Right hindlimb (tissue), 1 donor: ENCODE data around the gene HGFAC.
"Not testable (repeated sequence)": the region's sequence is repeated elsewhere in the genome, so short reads cannot be mapped to it uniquely, and the experiment has no call there.

Experiments used
- DNase-seq: peaks from one replicate; pipeline ENCODE4 v3.0.0-alpha.2; 2018

Gene HGFAC

GRCh38 chr4:3444351-3445110, 2.8 kb downstream of the HGFAC start:
- DNase-seq = no peak

DNA sequence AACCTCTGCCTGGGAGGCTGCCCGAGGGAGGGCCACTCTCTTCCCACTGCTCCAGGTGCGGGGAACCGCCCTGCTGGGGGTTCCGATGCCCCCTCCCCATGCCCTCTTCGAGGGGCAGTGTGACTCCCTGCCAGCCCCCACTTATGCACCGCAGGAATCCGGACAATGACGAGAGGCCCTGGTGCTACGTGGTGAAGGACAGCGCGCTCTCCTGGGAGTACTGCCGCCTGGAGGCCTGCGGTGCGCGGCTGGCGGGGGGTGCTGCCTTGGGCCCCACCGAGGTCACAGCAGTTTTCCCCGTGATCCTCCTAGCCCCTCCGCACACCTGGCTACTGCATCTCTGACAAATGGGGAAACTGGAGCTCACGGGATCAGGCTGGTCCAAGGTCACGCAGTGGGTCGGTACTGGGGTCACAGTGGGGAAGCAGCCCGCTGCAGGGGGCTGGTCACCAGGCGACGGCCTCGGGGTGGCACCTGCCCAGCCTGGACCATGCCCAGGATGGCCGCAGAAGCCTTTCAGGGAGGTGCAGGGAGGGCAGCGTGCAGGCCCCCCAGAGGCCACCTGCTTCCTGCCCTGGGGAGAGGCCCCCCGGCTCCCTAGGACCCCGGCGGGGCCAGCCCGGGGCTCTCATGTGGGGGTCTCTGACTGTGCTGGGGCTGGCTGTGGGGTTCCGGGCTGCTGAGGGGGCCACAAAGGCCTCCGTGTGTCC, 3.5 kb downstream of the HGFAC start:
- DNase-seq = no peak

DNA sequence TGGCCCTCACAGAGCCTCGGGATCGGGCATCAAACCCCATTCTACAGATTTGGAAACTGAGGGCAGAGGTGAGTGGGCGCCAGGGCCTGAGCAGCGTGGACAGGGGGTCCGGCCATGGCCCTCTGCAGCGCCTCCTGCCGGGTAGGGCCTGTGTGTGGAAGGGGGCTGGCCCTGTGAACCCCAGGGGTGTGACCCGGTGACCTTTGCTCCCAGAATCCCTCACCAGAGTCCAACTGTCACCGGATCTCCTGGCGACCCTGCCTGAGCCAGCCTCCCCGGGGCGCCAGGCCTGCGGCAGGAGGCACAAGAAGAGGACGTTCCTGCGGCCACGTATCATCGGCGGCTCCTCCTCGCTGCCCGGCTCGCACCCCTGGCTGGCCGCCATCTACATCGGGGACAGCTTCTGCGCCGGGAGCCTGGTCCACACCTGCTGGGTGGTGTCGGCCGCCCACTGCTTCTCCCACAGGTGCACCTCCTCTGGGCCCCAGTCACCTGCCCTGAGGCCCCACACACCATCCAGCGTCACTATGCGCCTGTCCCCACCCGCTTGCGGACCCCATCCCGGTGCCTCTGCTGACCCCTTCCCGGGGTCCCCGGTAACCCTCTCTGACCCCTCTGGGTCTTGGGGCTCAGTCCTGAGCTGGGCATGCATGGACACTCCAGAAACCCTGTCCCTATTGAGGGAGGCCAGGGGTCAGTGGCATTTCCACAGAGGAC, 4.2 kb downstream of the HGFAC start:
- no peak for DNase-seq

DNA sequence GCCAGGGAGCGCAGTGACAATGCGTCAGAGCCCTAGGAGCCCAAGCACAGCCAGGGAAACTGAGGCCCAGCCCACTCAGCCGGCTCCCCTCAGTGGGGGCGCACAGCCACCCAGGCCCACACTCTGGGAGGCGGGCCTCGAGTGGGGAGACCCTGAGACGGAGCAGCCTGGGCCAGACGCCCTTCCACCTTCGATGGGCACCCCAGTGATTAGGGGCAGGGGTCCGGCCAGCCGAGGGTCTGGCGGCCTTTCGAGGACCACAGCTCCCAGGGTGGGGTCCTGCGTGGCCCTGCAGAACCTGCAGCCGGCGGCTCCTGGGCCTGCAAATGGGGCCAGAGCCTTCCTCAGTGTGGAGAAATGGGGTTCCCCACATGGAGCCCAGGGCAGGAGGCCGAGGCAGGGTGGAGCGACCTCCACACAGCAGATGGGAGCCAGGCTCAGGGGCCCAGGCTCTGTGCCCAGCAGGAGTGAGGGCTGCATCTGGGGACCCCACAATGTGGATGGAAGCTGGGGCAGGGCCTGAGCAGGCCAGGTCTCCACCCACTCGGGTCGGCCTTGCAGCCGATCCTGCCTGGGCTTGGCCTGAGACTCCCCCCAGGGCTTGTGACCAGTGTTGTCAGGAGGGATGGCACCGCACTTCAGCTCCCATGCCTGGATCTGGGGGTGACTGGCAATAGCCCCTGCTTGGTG, 5.0 kb downstream of the HGFAC start:
- no peak for DNase-seq

DNA sequence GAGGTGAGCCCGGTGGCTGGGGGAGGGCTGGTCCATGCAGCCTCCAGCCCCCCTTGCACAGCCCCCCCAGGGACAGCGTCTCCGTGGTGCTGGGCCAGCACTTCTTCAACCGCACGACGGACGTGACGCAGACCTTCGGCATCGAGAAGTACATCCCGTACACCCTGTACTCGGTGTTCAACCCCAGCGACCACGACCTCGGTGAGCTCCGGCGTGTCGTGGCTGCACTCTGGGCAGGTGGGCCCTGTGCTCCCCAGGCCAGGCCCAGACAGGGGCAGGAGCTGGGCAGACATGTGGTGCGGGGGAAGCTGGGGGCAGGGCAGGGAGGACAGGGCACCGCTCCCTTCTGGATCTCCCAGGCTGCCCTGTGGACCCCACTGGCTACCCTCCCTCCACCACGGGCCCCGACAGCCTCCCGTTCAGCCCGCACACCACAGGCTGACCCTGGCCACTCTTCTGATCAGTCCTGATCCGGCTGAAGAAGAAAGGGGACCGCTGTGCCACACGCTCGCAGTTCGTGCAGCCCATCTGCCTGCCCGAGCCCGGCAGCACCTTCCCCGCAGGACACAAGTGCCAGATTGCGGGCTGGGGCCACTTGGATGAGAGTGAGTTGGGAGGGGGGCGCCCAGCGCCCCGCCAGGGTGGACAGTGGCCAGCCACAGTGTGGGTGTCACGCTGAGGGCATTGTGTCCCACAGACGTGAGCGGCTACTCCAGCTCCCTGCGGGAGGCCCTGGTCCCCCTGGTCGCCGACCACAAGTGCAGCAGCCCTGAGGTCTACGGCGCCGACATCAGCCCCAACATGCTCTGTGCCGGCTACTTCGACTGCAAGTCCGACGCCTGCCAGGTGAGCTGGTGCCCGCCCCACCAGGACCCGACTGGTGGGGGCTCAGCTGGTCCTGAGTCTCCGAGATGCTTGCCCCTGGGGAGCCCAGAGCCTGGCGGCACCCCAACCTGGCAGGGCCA, 5.9 kb downstream of the HGFAC start:
- DNase-seq = no peak

DNA sequence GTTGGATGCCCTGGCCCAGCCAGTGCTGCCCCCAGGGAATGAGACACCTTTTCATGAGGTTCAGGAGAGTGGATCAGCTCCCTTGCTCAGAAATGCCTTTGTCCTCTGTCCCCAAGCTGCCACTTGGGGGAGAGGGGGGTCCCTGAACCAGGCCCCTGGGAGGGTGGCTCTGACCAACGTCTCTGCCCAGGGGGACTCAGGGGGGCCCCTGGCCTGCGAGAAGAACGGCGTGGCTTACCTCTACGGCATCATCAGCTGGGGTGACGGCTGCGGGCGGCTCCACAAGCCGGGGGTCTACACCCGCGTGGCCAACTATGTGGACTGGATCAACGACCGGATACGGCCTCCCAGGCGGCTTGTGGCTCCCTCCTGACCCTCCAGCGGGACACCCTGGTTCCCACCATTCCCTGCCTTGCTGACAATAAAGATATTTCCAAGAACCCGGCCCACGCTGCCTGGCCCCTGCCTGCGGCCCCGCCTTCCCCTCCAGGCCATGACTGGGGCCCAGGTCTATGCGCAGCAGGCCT, 7.3 kb downstream of the HGFAC start:
- no peak for DNase-seq

GRCh38 chr4:3449574-3450534, 8.1 kb downstream of the HGFAC start:
- DNase-seq = no peak

DNA sequence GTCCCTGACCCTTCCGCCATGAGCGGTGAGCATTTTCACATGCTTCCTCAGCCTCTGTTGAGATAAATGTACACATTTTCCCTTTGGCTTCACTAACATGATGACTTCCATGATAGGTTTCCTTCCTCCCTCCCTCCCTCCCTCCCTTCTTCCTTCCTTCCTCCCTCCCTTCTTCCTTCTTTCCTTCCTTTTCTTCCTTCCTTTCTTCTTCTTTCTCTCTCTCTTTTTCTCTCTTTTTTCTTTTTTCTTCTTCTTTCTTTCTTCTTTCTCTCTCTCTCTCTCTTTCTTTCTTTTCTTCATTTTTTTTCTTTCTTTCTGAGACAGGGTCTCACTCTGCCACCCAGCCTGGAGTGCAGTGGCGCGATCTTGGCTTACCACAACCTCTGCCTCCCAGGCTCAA, 8.9 kb downstream of the HGFAC start:
- no peak for DNase-seq

- DNase-seq = no peak
Measured at GRCh38 chr4:3451956-3452355, 10.2 kb downstream of the HGFAC start.

- no peak for DNase-seq
Measured at GRCh38 chr4:3452376-3452775, 10.6 kb downstream of the HGFAC start.

DNA sequence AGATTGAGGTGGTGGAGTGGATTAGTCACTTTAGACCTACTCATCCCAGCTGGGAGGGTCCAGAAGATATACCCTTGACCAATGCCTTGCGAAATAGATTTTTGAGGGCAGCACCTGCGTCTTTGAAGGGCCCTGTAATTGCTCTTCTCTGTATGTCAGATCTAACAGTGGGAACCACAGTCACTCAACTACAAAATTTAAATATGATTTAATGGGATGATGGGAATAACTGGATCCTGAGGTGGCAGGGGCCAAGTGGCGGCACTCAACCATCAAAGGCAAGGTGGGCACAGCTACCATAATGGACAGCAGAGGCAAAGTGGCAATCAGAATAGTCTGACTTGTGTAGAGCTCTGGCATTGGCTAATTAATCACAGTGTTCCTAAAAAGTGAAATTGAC, 13.8 kb downstream of the HGFAC start:
- not testable (repeated sequence) for DNase-seq

GRCh38 chr4:3458371-3458770, 16.6 kb downstream of the HGFAC start:
- no peak for DNase-seq

DNA sequence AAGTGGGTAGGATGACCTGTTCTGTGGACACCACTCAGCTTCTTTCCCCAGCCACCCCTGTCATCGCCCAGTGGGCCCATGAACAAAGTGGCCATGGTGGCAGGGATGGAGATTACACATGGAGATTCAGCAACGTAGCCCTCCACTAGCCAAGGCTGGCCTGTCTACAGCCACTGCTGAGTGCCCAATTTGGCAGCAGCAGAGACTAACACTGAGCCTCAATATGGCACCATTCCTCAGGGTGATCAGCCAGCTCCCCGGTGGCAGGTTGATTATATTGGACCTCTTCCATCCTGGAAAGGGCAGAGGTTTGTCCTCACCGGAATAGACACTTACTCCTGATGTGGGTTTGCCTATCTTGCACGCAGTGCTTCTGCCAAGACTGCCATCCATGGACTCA, 17.4 kb downstream of the HGFAC start:
- DNase-seq = not testable (repeated sequence)

GRCh38 chr4:3460926-3461325, 19.2 kb downstream of the HGFAC start:
- no peak for DNase-seq

DNA sequence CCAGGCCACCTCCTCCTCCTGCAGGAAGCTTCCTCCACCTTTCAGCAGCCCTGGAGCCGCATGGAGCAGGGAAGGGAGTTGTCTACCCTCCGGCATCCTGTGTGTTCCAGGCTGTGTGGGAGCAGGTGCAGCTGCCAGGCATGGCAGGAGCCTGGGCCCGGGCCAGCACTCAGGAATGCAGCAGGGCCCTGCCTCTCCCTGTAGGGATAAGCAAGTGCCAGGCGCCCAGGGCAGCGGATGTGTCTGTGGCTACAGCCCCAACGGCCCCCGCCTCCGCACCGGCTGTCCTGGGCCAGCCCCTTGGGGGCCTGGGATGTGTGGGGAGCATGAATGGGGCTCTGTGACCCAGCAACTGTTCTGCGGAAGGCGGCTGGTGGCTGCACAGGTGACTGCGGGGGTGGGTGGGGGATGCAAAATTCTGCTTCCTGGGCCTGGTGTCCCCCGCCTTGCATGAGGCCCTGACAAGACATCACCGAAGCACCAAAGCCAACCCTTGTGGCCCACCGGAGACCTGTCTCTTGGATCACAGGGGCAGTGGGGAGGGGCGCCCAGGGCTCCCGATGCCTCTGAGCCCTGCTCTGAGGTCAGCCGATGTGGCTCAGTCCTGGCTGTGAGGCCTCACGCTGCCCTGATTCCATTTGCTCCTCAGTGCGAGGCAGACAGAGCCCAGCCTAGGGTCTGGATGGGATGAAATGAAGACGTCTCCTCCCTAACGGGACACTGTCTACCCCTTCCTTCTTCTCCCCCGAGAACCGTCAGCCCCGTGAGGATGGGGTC, 19.9 kb downstream of the HGFAC start:
- peak; percentile 84 for DNase-seq

DNA sequence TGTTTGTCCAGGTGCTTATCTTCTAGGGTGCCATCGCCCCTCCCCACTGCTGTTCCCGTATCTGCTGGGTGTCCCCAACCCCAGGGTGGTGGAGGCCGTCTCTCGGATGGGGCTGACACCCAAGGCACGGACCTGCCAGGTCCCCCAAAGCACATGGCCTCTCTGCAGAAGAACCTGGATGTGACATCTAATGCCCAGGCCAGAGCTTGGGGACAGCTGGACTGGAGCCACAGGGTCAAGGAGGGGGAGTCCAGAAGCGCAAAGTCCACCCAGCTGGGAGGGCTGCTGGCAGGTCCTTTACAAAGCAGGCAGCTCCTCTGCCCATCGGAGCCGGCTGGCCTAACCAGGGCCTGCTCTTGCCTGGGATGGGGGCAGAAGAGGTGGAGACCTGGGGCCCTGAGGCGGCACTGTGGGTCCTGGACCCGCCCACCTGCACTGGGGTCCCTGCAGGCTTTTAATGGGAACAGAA, 20.6 kb downstream of the HGFAC start:
- DNase-seq = no peak

- DNase-seq = no peak
Measured at GRCh38 chr4:3462790-3463415, 21.1 kb downstream of the HGFAC start, which contains the start of gene DOK7. Gene DOK7 (plus strand): TSS chr4:3463306. CDS start chr4:3463376, 70 bp downstream.

DNA sequence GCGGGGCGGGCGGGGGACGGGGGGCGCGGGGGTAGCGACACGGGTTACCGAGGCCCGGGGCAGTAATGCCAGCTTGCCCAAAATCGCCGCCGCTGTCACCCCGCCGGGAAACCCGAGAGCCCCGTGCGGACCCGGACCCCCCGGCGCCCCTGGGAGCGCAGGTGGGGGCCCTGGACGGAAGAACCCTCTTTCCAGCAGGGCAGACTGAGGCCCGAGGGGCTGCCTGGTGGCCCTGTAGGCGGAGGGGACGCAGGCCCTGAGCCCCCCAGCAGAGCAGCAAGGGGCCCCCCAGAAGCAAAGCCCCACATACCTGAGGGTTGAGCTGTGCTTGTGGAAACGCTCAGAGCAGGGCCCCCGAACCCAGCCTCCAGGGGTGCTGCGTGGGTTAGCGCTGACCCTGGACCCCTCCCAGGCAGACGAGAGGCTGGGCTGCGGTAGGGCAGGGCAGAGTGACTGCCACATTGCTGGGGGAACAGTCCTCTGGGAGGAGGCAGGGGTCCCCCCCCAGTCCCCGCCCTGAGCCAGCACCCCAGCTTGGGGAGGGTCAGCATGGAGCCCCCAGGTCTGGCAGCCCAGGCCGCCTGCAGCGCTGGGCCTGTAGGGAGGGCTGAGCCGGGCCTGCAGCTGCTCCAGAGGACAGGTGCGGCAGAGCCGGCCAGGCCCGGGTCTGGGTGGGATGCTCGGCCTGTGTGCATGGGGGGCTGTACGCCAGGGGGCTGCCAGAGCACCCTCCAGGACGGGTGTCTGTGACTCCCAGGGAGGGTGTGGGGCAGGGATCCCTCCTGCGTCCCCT, 22.0 kb downstream of the HGFAC start:
- no peak for DNase-seq
